Muscle of leg (tissue), 11 donors: Measurements from ENCODE around the gene EFCAB6. TPM values are rescaled to one million over a fixed set of nuclear protein-coding genes. Genes with fewer than 3 reads are reported as not detected.

Experiments
- DNase-seq: peaks from one replicate; pipeline ENCODE4 v3.0.0; 2013
- H3K27ac ChIP-seq: one replicate; pipeline ENCODE4 v1.5.1; 2013; ENCODE audit warnings: mild to moderate bottlenecking, low read length, control low read depth
- H3K27me3 ChIP-seq: one replicate; pipeline ENCODE4 v1.6.1; 2013; ENCODE audit warnings: low read length; ENCODE audit not compliant: control insufficient read depth, insufficient read depth
- H3K36me3 ChIP-seq: one replicate; pipeline ENCODE4 v1.6.1; 2013; ENCODE audit warnings: low read length; ENCODE audit not compliant: control insufficient read depth, insufficient read depth
- H3K4me1 ChIP-seq: one replicate; pipeline ENCODE4 v1.6.1; 2013; ENCODE audit warnings: low read length; ENCODE audit not compliant: control insufficient read depth, insufficient read depth
- H3K4me3 ChIP-seq: one replicate; pipeline ENCODE4 v1.5.1; 2013; ENCODE audit warnings: low read length, control low read depth
- H3K9me3 ChIP-seq: replicated peaks from 2 replicates; pipeline ENCODE4 v1.6.1; 2013; ENCODE audit warnings: low read depth, low read length; ENCODE audit not compliant: control insufficient read depth
- WGBS: methylation state at CpG from one replicate; pipeline ENCODE4 v1.1.5; 2013; ENCODE audit warnings: missing lambda C conversion rate; ENCODE audit not compliant: insufficient coverage; 5-methylcytosine and 5-hydroxymethylcytosine counted together
- polyA plus RNA-seq, 8 donors: library from polyadenylated mRNA; unstranded; fragments of 120-200 nt; gene quantifications; one replicate each; pipeline versions ENCODE4 v1.2.1 to v1.2.3, GENCODE V29; 2013; ENCODE audit warnings: inconsistent platforms in 1 of 8, low replicate concordance in 1 of 8; ENCODE audit not compliant: insufficient read length in 8 of 8, insufficient read depth in 1 of 8
- total RNA-seq: library from RNA; stranded (reverse); fragments of 120-200 nt; gene quantifications from one replicate; pipeline ENCODE4 v1.2.4, GENCODE V29; 2013

Gene EFCAB6
- total and polyA plus RNA-seq, 9 donors: 0.63 to 1.6 (median 1.1) TPM

- no peak overlapping the region for H3K4me3 ChIP-seq
- H3K27ac ChIP-seq: no peak overlapping the region
- H3K4me1 ChIP-seq: no peaks in the 10 kb centered on the region
- no peak for DNase-seq
- H3K27me3 ChIP-seq: no peaks in the 10 kb centered on the region
- WGBS: 88% methylated on average over 1 of the region's 2 CpGs
- no peaks in the 10 kb centered on the region for H3K9me3 ChIP-seq
- H3K36me3 ChIP-seq: no peaks in the 10 kb centered on the region
Observed at GRCh38 chr22:43714104-43714503, 98.0 kb downstream of the EFCAB6 start.

- DNase-seq: no peak
- Histone ChIP-seq H3K27me3 (no peaks in the 10 kb centered on the region), H3K27ac (no peak overlapping the region), H3K4me3 (no peak overlapping the region), H3K9me3 (no peaks in the 10 kb centered on the region), H3K4me1 (no peaks in the 10 kb centered on the region), H3K36me3 (no peaks in the 10 kb centered on the region)
- no CpG with 5 or more reads among the region's 4 CpGs for WGBS
Observed at GRCh38 chr22:43711681-43712080, 100.4 kb downstream of the EFCAB6 start.

GRCh38 chr22:43707648-43708047 is 104.5 kb downstream of the EFCAB6 start:
- no peak overlapping the region for H3K4me3 ChIP-seq
- DNase-seq: no peak
- H3K9me3 ChIP-seq: peaks cover 7% of the 10 kb centered on the region
- no peaks in the 10 kb centered on the region for H3K4me1 ChIP-seq
- no peaks in the 10 kb centered on the region for H3K36me3 ChIP-seq
- no CpG with 5 or more reads among the region's 3 CpGs for WGBS
- no peak overlapping the region for H3K27ac ChIP-seq
- no peaks in the 10 kb centered on the region for H3K27me3 ChIP-seq

- H3K27ac ChIP-seq: no peak overlapping the region
- no peak overlapping the region for H3K4me3 ChIP-seq
- no peak for DNase-seq
- H3K4me1 ChIP-seq: no peaks in the 10 kb centered on the region
- H3K27me3 ChIP-seq: no peaks in the 10 kb centered on the region
- WGBS: no CpG with 5 or more reads among the region's 4 CpGs
- peaks cover 8% of the 10 kb centered on the region for H3K9me3 ChIP-seq
- H3K36me3 ChIP-seq: no peaks in the 10 kb centered on the region
Observed at GRCh38 chr22:43706571-43707328, 105.4 kb downstream of the EFCAB6 start.

GRCh38 chr22:43706151-43706550 is 106.0 kb downstream of the EFCAB6 start:
- Histone ChIP-seq H3K27me3 (no peaks in the 10 kb centered on the region), H3K9me3 (peaks cover 8% of the 10 kb centered on the region), H3K36me3 (no peaks in the 10 kb centered on the region), H3K27ac (no peak overlapping the region), H3K4me1 (no peaks in the 10 kb centered on the region), H3K4me3 (no peak overlapping the region)
- 37% methylated on average over 2 of the region's 3 CpGs for WGBS
- no peak for DNase-seq

GRCh38 chr22:43704051-43704450 is 108.1 kb downstream of the EFCAB6 start:
- H3K9me3 ChIP-seq: peaks cover 8% of the 10 kb centered on the region
- DNase-seq: no peak
- no CpG with 5 or more reads among the region's 2 CpGs for WGBS
- H3K4me3 ChIP-seq: no peak overlapping the region
- H3K4me1 ChIP-seq: no peaks in the 10 kb centered on the region
- H3K36me3 ChIP-seq: no peaks in the 10 kb centered on the region
- H3K27ac ChIP-seq: no peak overlapping the region
- H3K27me3 ChIP-seq: no peaks in the 10 kb centered on the region

GRCh38 chr22:43698403-43698802 is 113.7 kb downstream of the EFCAB6 start:
- Histone ChIP-seq H3K36me3 (no peaks in the 10 kb centered on the region), H3K27me3 (no peaks in the 10 kb centered on the region), H3K27ac (no peak overlapping the region), H3K9me3 (peaks cover 8% of the 10 kb centered on the region), H3K4me3 (no peak overlapping the region), H3K4me1 (no peaks in the 10 kb centered on the region)
- DNase-seq: no peak
- no CpG with 5 or more reads among the region's 1 CpG for WGBS

- DNase-seq: no peak
- H3K36me3 ChIP-seq: no peaks in the 10 kb centered on the region
- peaks cover 3% of the 10 kb centered on the region for H3K9me3 ChIP-seq
- H3K27me3 ChIP-seq: no peaks in the 10 kb centered on the region
- H3K4me3 ChIP-seq: no peak overlapping the region
- H3K27ac ChIP-seq: no peak overlapping the region
- no peaks in the 10 kb centered on the region for H3K4me1 ChIP-seq
- WGBS: 82% methylated on average over 2 of the region's 3 CpGs
Observed at GRCh38 chr22:43697894-43698293, 114.2 kb downstream of the EFCAB6 start.

GRCh38 chr22:43693249-43693648 is 118.9 kb downstream of the EFCAB6 start:
- Histone ChIP-seq H3K36me3 (no peaks in the 10 kb centered on the region), H3K27me3 (no peaks in the 10 kb centered on the region), H3K9me3 (no peaks in the 10 kb centered on the region), H3K4me3 (no peak overlapping the region), H3K27ac (no peak overlapping the region), H3K4me1 (no peaks in the 10 kb centered on the region)
- DNase-seq: no peak
- no CpG with 5 or more reads among the region's 2 CpGs for WGBS

- no peaks in the 10 kb centered on the region for H3K27me3 ChIP-seq
- no peak for DNase-seq
- no peak overlapping the region for H3K4me3 ChIP-seq
- H3K36me3 ChIP-seq: no peaks in the 10 kb centered on the region
- H3K27ac ChIP-seq: no peak overlapping the region
- WGBS: 94% methylated on average over 3 of the region's 6 CpGs
- no peaks in the 10 kb centered on the region for H3K4me1 ChIP-seq
- H3K9me3 ChIP-seq: no peaks in the 10 kb centered on the region
Observed at GRCh38 chr22:43689356-43689755, 122.7 kb downstream of the EFCAB6 start.

- no peaks in the 10 kb centered on the region for H3K9me3 ChIP-seq
- no peaks in the 10 kb centered on the region for H3K36me3 ChIP-seq
- WGBS: 76% methylated on average over 4 of the region's 6 CpGs
- no peaks in the 10 kb centered on the region for H3K27me3 ChIP-seq
- H3K27ac ChIP-seq: no peak overlapping the region
- no peak overlapping the region for H3K4me3 ChIP-seq
- no peaks in the 10 kb centered on the region for H3K4me1 ChIP-seq
- no peak for DNase-seq
Observed at GRCh38 chr22:43682851-43683250, 129.3 kb downstream of the EFCAB6 start.
